ENCODE results near the gene ITPR2.
A peak's percentile ranks its signal among the peaks of the same experiment; 100 is the strongest.

Gene ITPR2

GRCh38 chr12:26359576-26359975, 473.4 kb downstream of the ITPR2 start:
- Histone ChIP-seq H3K27me3 (no peaks in the 10 kb centered on the region), H3K4me1 (peaks cover 0 to 25% (median 4%) of the 10 kb centered on the region in 10 experiments; a peak in 9 of 20 replicates), H3K4me3 (no peak overlapping the region), H3K4me2 (peak overlapping the region in 5 of 11 experiments; percentile 19 to 62 (median 52); a peak in 9 of 22 replicates), H3K9me3 (replicated peaks in 1 of 11) (no peaks in the 10 kb centered on the region), H3K9ac (no peak overlapping the region), H3K27ac (peak overlapping the region in 3 of 11 experiments; percentile 20 to 49 (median 35); a peak in 5 of 22 replicates), H3K36me3 (0 out of 22 replicates have a peak, but pooled peaks cover 0 to 8% (median 0%) of the 10 kb centered on the region in 11 experiments), H4K20me1 (no peaks in the 10 kb centered on the region)
- TF ChIP-seq Cebpa-rat (IDR thresholded peaks at IDR 0.05), result no peak

GRCh38 chr12:26358651-26359050, 474.3 kb downstream of the ITPR2 start:
- Histone ChIP-seq H3K27ac (no peak overlapping the region), H3K9ac (no peak overlapping the region), H3K4me2 (peak overlapping the region in 1 of 11 experiments; percentile 52; a peak in 1 of 22 replicates), H3K36me3 (0 out of 22 replicates have a peak, but pooled peaks cover 0 to 8% (median 0%) of the 10 kb centered on the region in 11 experiments), H3K4me1 (peaks cover 0 to 27% (median 4%) of the 10 kb centered on the region in 10 experiments; a peak in 9 of 20 replicates), H4K20me1 (no peaks in the 10 kb centered on the region), H3K9me3 (replicated peaks in 1 of 11) (no peaks in the 10 kb centered on the region), H3K4me3 (no peak overlapping the region), H3K27me3 (no peaks in the 10 kb centered on the region)
- TF ChIP-seq Cebpa-rat (IDR thresholded peaks at IDR 0.05), result no peak

GRCh38 chr12:26347300-26347699, 485.7 kb downstream of the ITPR2 start:
- Histone ChIP-seq H3K27ac (no peak overlapping the region), H3K9me3 (replicated peaks in 1 of 11) (0 out of 22 replicates have a peak, but pooled peaks cover 0 to 4% (median 0%) of the 10 kb centered on the region in 11 experiments), H3K4me1 (peaks cover 0 to 64% (median 7%) of the 10 kb centered on the region in 10 experiments; a peak in 11 of 20 replicates), H3K36me3 (peaks cover 0 to 5% (median 0%) of the 10 kb centered on the region in 11 experiments; a peak in 1 of 22 replicates), H3K4me3 (no peak overlapping the region), H3K4me2 (no peak overlapping the region), H3K27me3 (no peaks in the 10 kb centered on the region), H3K9ac (no peak overlapping the region), H4K20me1 (no peaks in the 10 kb centered on the region)
- no peak for TF ChIP-seq Cebpa-rat (IDR thresholded peaks at IDR 0.05)

DNA sequence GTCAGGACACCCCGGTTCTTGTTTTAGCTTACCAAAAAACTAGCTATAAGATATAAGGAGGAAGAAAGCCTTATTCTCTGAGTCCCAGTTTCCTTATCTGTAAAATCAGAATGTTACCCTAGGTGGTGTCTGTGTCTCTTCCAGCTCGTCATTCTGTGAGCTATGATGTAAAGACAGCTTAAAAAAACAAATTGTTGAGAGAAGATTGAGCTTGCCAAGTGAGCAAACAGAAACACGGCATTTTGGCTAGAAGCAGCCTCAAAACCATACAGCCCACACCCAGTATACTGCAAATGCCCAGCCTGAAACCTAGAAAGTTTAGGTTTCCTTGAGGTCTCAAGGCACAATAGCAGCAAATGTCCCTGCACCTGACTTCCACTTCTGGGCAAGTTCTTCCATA, 486.3 kb downstream of the ITPR2 start:
- H3K4me2 ChIP-seq, result peak overlapping the region in 2 of 11 experiments; percentile 69 to 90; a peak in 3 of 22 replicates
- no peak for TF ChIP-seq Cebpa-rat (IDR thresholded peaks at IDR 0.05)

GRCh38 chr12:26345471-26346003, 487.5 kb downstream of the ITPR2 start:
- Histone ChIP-seq H3K27ac (no peak overlapping the region), H3K4me3 (no peak overlapping the region), H3K4me1 (peaks cover 0 to 72% (median 23%) of the 10 kb centered on the region in 10 experiments; a peak in 17 of 20 replicates), H3K9ac (no peak overlapping the region), H3K9me3 (replicated peaks in 1 of 11) (no peaks in the 10 kb centered on the region), H3K36me3 (no peaks in the 10 kb centered on the region), H3K27me3 (no peaks in the 10 kb centered on the region), H3K4me2 (peak overlapping the region in 5 of 11 experiments; percentile 6 to 90 (median 13); a peak in 6 of 22 replicates), H4K20me1 (no peaks in the 10 kb centered on the region)
- no peak for TF ChIP-seq Cebpa-rat (IDR thresholded peaks at IDR 0.05)

More for the DNA sequence above, 486.3 kb downstream of the ITPR2 start:
- no peak overlapping the region for H3K9ac ChIP-seq
- no peaks in the 10 kb centered on the region for H3K9me3 ChIP-seq (replicated peaks in 1 of 11)
- H3K27ac ChIP-seq, result no peak overlapping the region
- H3K36me3 ChIP-seq, result no peaks in the 10 kb centered on the region
- H3K27me3 ChIP-seq, result no peaks in the 10 kb centered on the region
- no peak overlapping the region for H3K4me3 ChIP-seq
- no peaks in the 10 kb centered on the region for H4K20me1 ChIP-seq
- peaks cover 0 to 65% (median 11%) of the 10 kb centered on the region in 10 experiments; a peak in 13 of 20 replicates for H3K4me1 ChIP-seq

DNA sequence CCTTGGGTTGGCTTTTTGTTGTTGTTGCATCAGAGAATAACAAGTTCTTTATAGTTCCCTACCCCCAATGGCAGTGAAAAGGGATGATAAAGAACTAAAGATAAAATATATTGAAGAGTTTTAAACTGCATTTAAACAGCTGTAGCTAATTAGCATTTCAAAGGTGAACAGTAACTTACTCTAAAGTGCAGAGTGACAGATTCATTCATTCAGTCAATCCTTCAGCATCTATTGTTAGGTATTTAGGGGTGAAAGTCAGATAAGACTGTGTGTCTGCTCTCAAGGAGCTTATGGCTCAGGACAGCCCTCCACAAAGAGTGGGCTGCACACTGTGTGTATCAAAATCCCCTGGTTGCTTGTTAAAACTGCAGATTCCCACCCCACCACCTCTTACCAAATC, 491.5 kb downstream of the ITPR2 start:
- H3K4me3 ChIP-seq, result no peak overlapping the region
- no peak for TF ChIP-seq Cebpa-rat (IDR thresholded peaks at IDR 0.05)
- no peaks in the 10 kb centered on the region for H3K27me3 ChIP-seq
- peak overlapping the region in 2 of 11 experiments; percentile 31 to 34; a peak in 3 of 22 replicates for H3K9ac ChIP-seq
- H3K9me3 ChIP-seq (replicated peaks in 1 of 11), result no peaks in the 10 kb centered on the region
- H3K36me3 ChIP-seq, result no peaks in the 10 kb centered on the region
- H3K27ac ChIP-seq, result peak overlapping the region in 7 of 11 experiments; percentile 7 to 83 (median 57); a peak in 12 of 22 replicates
- peaks cover 0 to 100% (median 42%) of the 10 kb centered on the region in 10 experiments; a peak in 17 of 20 replicates for H3K4me1 ChIP-seq
- peak overlapping the region in 8 of 11 experiments; percentile 59 to 90 (median 81); a peak in 15 of 22 replicates for H3K4me2 ChIP-seq
- no peaks in the 10 kb centered on the region for H4K20me1 ChIP-seq

- no peak overlapping the region for H3K4me3 ChIP-seq
- peak in 4 of 11 experiments; percentile 55 to 87 (median 62); a peak in 7 of 22 replicates for TF ChIP-seq Cebpa-rat (IDR thresholded peaks at IDR 0.05)
- peak overlapping the region in 10 of 11 experiments; percentile 4 to 90 (median 74); a peak in 19 of 22 replicates for H3K4me2 ChIP-seq
- peaks cover 0 to 100% (median 41%) of the 10 kb centered on the region in 10 experiments; a peak in 17 of 20 replicates for H3K4me1 ChIP-seq
- no peaks in the 10 kb centered on the region for H4K20me1 ChIP-seq
- no peaks in the 10 kb centered on the region for H3K36me3 ChIP-seq
- peak overlapping the region in 4 of 11 experiments; percentile 43 to 65 (median 62); a peak in 7 of 22 replicates for H3K9ac ChIP-seq
- no peaks in the 10 kb centered on the region for H3K27me3 ChIP-seq
- no peaks in the 10 kb centered on the region for H3K9me3 ChIP-seq (replicated peaks in 1 of 11)
- peak overlapping the region in 9 of 11 experiments; percentile 4 to 83 (median 63); a peak in 15 of 22 replicates for H3K27ac ChIP-seq
Observed at GRCh38 chr12:26340649-26341048, 492.3 kb downstream of the ITPR2 start.

DNA sequence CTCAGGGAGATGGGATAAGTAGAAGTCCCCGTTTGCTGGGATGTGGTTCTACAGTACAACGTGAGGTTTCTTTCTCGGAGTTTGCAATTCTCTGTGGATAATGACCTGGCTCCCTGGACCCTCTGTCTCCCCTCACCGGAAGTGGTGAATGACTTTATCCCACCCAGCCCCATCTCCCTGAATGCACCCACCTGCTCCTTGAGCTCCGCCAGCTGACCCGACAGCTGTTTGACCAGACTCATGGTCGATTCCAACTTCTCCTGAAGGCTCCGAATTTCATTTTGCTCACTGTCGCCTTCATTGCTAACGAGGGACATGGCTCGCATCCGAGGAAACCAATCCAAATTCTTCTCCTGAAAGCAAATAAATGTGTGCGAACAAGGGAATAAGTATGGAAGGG, 493.0 kb downstream of the ITPR2 start:
- no peak for TF ChIP-seq Cebpa-rat (IDR thresholded peaks at IDR 0.05)

More for the DNA sequence above, 493.0 kb downstream of the ITPR2 start:
- Histone ChIP-seq H3K4me1 (peaks cover 0 to 100% (median 38%) of the 10 kb centered on the region in 10 experiments; a peak in 17 of 20 replicates), H3K27ac (peak overlapping the region in 8 of 11 experiments; percentile 43 to 83 (median 65); a peak in 14 of 22 replicates), H3K4me2 (peak overlapping the region in 8 of 11 experiments; percentile 59 to 90 (median 81); a peak in 16 of 22 replicates), H3K4me3 (no peak overlapping the region), H3K9me3 (replicated peaks in 1 of 11) (no peaks in the 10 kb centered on the region), H3K27me3 (no peaks in the 10 kb centered on the region), H3K9ac (peak overlapping the region in 4 of 11 experiments; percentile 43 to 65 (median 62); a peak in 6 of 22 replicates), H3K36me3 (no peaks in the 10 kb centered on the region), H4K20me1 (no peaks in the 10 kb centered on the region)
